Activated CD4-positive, CD25-positive, alpha-beta regulatory T cell treated with anti-CD3 and anti-CD28 coated beads, Interleukin-2, amount 50 U/mL, for 16 hours (primary cell): ENCODE data around the gene RAI14.

Source experiments
- DNase-seq: peaks from one replicate; pipeline ENCODE4 v3.0.0-alpha.2; 2020; ENCODE audit warnings: low read depth, low spot score

The RAI14 gene

DNA sequence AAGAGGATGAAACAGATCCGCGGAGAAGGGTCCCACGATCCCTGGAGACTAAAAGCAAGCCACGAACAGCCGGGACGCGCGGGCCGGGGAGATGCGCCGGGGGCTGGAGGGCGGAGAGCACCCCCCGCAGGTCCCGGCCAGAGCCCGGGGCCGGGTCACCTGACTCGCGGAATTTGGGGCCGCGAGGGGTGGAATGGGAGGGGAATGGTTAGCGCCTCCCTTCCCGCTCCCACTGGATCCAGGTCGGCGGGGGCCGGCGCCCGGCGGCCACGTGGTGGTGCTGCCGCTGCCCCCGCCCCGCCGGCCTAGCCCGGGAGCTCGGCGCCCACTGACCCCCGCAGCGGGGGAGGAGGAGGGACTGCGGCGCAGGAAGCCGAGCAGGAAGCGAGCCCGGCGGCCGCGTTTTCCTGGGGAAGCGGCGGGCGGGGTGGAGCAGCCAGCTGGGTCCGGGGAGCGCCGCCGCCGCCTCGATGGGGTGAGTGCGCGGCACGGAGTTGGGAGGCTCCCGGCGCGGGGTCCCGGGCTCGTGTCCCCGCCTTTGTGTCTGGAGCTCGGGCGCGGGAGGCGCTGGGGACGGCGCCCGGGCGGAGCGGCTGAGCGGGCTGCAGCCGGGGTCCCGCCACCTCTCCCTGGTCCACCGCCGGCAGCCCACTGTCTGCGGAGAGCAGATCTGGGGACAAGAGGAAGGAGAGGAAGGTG, at the start of gene RAI14:
TSS of gene RAI14 (plus strand) at position 328 of the 699 bp plus-strand sequence. CDS start 30,592 bp downstream, outside the sequence.
- no peak for DNase-seq

DNA sequence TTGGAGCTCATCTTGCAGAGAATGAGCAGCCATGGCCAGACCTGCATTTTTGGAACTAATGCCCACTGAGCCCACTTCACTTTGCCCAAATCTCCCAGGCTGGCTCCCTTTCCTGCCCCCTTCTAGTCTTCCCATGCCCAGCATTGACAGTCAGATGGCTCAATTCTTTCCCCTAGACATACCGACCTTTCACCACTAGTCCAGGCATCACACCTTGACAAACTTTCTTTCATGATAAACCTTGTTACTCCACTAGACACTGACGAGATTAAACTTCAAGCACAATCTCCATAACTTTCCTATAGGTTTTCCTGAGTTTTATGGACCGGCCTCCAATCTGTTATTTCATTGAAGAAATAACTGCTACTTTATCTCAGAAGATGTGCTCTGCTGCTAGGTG, 47.8 kb upstream of the RAI14 start:
- DNase-seq = no peak

DNA sequence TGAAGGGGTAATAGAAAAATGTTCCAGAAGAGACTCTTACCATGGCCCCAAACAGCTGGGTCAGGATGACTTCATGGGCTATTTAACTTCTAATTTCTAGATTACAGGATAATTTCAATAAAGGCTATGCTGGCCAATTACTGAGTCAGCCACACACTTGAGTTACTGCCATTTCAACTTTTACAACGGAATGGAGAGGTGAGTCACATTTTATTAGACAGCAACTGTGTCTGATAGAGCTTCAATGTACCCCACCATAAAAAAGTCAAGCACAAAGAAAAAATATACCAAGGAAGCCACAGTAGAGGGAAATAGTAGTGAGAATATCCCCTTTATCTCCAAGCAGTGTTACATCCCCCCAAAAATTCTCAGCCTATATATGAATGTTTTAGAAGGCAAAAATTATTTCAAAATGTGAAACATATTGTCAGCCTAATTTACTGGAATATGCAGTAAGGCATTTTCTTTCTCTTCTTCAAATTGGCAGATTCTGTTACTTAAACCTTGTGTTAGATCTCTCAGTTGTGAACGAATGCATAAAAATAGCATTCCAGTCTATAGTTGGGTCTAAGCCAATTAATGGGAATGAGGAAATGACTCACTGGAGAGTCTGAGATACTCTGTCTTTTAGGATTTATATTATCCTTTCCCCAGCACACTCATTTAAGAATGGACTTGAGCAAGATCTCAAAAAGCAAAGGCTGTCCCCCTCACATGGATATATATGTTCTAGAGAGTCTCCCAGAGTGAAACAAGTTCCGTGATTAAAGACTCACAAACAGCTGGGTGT, 47.1 kb upstream of the RAI14 start:
- DNase-seq = no peak

DNA sequence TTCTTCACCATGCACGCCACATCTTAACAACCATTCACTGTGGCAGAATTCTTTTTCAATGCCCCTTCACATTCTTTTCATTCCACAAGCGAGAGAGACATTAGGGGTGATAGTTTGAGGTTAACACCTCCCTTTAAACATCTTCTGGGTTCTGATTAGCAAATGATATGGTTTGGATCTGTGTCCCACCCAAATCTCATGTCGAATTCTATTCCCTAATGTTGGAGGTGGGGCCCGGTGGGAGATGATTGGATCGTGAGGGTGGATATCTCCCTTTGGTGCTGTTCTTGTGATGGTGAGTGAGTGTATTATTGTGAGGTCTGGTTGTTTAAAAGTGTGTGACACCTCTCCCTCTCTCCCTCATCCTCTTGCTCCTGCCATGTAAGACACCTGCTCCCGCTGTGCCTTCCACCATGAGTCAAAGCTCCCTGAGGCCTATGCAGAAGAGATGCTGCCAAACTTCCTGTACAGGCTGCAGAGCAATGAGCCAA, 46.1 kb upstream of the RAI14 start:
- no peak for DNase-seq

DNA sequence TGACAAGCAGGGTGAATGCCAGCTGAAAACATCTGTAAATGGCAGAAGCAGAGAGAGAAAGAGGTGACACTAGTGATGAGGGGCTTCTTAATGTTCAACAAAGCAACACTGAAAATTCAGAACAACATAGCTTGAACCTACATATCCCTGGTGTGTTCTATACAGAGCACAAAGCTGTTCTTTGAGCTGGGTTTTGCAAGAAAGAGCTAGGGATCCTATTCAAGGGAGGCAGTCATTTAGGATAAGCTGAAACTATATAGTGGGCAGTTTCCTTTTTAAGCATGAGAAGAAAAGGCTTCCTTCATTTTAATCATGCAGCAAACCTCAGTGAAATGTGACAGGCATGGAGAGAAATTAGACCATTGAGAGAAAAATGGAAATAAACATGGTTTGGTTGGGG, 45.6 kb upstream of the RAI14 start:
- no peak for DNase-seq

DNA sequence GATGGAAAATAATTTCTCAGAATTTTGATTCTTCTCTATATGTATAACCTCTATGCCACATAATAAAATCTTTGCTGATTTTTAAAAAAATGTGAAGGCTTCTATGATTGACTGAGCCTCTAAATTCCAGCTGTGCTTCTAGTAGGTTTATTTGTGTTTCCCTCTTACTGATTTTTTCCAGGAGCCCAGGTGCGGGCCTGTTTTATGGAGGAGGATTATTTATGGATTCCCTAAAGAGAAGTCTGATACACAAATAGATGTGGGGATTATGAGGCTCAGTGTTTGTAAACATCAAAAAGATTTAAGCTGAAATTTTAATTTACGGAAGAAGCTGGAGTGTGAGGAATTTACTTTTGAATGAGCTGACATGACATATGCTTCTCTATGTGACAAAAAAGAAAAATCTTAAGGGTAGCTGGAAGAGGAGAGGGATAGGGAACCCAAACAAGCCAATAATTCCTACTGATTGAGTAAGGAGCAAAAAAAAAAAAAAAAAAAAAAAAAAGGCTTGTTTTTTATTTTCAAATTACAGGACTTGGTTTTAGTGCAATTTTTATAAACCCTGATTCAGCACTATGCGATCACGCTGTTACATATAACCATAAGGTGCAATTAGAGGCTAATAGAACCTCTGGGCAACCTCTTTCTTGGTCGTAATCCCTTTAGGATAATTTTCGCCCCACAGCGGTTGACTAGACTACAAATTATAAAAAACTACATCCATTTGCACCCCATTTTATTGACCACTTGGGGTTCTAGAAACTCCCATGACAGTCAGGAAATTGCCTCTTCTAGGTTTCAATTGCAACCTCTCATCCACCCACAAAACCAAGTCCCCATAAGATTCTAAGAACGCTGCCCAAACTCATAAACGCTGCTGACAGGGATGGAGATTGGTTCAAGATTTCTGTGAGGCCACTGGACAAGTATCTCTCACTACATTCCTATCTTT, 44.4 kb upstream of the RAI14 start:
- DNase-seq = no peak

DNA sequence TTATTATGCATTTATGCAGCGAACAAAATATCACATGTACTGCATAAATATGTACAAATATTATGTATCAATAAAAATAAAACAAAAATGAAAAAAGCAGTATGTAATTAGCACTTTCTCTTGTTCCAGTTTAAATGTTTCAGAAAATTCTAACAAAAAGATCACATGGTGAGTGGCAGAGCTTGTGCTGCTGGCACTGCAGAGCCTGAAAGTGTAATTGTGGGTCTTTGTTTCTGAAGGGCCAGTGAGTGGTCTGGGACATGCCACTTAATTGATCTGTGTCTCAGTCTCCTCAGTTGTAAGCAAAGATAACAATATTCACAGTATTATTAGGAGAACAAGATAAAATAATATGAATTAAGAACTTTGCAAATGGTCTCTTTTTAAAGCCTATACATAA, 39.5 kb upstream of the RAI14 start:
- DNase-seq = no peak

DNA sequence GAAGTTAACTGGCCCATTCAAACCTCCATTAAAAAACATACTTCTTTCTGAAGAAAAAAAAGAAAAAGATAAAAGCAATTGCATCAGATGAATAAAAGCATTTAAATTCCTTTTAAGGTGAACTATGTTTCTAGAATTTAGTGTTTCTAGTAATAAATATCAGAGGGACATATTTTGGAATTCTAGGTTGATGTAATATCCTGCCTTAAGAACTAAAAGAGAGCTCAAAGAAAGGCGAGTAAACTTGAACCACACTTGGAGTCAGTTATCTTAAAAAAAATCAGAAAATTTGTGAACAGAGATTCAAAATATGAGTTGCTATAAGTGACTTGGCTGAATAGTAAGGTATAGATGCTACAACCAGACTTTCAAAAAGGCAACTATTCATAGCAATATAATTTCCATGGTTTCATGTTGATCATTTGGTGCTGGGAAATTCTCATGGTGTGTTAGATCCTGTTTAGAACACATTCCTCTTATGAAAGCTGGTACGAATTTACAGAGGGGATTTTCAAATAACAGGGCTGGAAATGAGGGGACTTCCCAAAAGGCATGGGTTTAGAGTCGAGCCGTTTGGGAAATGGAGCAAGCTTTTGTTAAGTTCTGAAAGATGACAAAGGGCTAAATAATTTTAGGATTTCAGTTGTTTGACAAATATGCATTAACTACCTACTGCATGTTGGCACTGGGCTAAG, 37.6 kb upstream of the RAI14 start:
- no peak for DNase-seq

DNA sequence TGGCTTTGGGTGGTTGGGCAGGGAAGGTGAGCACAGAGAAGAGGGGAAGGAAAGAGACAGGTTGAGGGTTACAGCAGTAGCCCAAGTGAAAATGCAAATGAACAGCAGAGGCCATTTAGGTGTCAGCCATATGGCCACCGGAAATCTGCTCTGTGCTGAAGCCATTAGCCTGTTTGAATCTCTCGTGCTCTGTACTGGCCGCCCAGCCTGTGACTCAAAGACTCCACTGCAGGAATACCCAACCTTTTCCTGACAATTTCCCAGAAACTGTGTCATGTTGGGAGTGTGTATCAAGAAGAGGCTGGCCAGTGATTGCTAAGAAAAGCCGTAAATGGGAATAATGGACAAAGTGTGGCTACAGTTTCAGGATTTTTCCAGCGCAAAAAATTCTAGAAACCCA, 35.9 kb upstream of the RAI14 start:
- no peak for DNase-seq

DNA sequence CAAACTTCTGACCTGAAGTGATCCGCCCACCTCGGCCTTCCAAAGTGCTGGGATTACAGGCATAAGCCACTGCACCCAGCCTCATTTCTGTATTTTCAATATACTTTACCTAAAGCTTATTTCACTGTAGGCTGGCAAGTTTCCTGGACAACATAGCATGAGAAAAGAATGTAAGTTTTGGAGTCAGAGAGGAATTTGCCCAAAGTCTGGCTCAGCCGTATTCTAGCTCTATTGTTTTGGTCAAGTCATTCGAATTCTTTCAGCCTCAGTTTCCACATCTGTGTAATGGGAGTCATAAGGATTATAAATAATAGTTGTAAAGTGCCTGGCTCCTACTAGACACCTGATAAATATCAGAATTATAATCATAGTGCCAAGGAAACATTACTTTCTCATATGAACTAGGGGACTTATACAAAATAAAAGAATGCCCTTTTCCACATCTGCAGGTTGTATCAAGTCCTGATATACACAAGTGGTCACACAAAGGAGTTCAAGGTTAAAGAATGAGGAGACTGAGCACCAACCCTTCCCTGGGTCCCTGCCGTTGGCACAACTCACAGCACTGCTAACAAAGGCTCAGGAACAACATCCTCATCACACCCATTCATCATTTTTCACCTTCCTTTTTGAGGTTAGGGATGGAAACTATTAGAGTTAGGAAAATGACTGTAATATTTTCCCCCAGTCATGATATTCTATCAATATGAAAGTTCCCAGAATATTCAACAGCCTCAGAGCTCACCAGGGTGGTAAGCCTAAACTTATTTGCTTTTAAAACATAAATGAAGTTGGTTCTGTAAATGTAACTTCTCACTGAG, 34.6 kb upstream of the RAI14 start:
- no peak for DNase-seq

DNA sequence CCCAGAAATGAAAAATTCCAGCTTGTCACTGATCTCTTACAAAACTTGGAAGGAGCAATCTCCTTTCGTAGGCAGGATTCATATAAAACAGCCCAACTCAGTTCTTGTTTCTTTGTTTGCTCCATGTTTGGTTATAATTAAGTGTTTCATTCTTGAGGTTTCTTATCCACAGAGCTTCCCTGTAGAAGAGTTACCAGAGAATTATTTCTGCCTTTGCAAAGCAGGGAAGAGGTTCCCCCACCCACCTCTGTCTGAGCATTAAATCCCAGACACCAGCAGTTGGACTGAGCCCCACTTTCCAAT, 34.1 kb upstream of the RAI14 start:
- no peak for DNase-seq

DNA sequence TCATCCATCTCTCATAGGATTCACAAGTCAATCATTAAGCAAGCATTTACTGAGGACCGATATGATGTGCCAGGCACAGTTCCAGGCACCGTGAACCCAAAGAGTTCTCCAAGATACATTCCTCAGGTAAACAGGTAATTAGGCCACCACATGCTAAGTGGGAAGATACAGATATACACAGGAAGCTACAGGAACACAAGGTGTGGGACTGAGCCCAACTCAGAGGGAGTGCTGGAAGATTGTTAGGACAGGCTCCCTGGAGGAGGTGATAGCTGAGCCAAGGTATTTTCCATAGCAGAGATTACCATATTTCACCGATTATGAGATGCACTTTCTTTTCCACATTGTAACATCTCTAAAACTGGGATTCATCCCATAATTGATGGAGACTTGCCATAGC, 31.4 kb upstream of the RAI14 start:
- no peak for DNase-seq

DNA sequence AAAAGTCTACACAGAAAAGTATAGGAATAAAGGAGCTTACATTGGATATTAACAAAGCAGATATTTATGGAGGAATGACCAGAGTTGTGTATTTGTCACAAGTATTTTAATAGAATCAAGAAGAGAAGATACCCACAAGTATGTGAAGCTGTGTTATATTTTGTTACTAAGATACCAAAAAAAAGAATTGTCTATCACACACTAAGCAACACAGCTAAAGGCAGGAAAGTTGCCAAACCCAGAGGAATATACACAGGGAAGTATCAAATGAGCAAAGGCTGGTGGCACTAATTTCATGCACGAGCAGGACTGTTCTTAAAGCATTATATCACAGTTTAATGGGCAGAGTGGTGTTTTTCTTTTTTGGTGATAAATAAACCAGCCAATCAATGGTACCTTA, 30.9 kb upstream of the RAI14 start:
- DNase-seq = no peak

DNA sequence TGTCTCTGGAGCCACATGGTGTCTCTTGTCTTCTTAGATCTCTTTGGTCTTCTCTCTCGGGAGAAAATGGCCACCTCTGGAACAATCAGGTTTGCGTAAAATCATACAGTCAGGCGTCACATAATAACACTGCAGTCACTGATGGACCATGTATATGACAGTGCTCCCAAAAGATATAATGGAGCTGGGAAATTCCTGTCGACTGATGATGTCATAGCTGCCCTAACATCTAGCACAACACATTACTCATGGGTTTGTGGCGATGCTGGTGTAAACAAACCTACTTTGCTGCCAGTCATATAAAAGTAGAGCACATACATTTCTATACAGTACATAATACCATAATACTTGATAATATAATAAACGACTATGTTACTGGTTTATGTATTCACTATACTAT, 30.1 kb upstream of the RAI14 start:
- DNase-seq = no peak

DNA sequence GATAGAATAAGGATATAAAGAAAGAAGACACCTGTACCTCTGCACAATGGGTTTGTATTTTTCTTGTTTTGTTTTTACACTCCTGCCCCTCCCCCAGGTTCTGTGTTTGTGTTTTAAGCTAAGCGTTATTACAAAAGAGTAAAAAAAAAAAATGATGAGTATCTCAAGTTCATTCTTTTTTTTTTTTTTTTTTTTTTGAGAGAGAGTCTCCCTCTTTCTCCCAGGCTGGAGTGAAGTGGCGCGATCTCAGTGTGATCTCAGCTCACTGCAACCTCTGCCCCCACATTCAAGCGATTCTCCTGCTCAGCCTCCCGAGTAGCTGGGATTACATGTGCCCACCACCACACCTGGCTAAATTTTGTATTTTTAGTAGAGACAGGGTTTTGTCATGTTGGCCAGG, 29.4 kb upstream of the RAI14 start:
- no peak for DNase-seq

DNA sequence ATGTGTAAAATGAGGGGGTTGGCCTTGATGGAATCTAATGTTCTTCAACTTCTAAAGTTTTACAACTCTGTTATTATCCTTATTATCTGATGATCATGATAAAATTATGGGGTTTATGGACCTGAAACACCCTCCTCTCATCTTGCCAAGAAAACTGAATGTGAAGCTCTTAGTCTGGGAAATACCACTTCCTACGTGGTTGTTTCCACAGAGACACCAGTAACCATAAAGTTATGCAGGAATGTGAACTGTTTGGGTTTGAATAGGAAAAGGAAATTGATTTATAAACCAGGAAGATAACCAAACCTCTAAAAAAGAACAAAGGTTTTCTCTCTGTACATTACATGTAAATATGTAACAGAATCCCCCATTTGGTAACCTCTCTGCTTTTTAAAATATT, 28.3 kb upstream of the RAI14 start:
- no peak for DNase-seq

DNA sequence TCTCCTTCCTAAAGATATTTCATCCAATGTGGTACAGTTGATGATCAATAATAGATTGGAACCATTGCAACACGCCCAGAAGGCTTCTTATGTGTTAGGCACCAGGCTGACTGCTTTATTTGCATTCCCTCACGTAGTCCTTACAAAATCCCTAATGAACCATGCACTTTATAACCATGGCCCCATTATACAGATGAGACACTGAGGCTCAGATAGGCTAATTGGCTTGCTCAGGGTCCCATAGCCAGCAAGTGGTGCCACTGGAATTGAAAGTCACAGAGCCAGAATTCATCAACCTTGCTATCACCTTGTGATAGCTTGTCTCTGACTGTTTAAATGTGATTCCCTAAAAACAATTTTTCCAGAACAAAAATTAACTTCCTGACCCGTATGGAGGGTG, 27.8 kb upstream of the RAI14 start:
- DNase-seq = no peak

DNA sequence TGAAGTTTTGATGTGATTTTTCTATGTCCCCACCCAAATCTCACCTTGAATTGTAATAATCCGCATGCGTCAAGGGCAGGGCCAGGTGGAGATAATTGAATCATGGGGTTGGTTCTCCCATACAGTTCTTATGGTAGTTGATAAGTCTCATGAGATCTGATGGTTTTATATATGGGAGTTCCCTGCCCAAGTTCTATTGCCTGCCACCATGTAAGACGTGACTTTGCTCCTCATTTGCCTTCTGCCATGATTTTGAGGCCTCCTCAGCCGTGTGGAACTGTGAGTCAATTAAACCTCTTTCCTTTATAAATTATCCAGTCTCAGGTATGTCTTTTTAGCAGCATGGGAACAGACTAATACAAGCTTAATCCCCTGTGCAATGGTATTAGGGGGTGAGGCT, 25.5 kb upstream of the RAI14 start:
- no peak for DNase-seq

DNA sequence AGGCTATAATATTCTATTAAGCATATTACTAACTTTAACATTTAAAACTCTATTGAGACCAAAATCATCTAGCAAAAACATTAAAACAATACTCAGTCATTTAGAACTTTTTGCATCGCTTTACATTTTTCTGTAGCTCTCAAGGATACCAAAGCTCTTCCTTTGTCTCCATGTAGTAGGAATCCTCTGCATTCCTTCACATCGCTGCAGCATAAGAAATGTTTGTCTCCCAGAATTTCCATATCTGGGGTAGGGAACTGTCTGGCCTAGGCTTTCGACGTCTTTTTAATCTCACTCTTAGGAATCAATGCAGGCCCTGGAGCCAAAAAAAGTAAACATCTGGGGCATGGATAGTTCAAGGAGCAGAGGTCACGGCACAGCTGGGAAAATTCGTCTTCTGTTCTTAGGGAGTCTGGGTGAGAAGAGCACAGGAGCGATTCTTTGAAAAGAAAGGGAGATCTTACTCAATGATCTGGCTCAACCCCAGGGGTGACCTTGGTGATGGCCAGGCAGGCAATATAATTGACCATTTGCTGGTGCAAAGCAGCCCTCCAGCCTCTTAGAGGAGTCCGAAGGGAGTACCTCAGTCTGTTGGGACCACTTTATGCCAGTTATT, 23.2 kb upstream of the RAI14 start:
- no peak for DNase-seq
